EL (cell line): ENCODE data around the gene STRIP1.
"Not testable (repeated sequence)": the region's sequence is repeated elsewhere in the genome, so short reads cannot be mapped to it uniquely, and the experiment has no call there.

Source experiments
- DNase-seq: peaks from one replicate; pipeline ENCODE4 v3.0.0-alpha.2; 2016

The STRIP1 gene

GRCh38 chr1:110011527-110012041, 22.8 kb upstream of the STRIP1 start:
- DNase-seq: peak; percentile 64

DNA sequence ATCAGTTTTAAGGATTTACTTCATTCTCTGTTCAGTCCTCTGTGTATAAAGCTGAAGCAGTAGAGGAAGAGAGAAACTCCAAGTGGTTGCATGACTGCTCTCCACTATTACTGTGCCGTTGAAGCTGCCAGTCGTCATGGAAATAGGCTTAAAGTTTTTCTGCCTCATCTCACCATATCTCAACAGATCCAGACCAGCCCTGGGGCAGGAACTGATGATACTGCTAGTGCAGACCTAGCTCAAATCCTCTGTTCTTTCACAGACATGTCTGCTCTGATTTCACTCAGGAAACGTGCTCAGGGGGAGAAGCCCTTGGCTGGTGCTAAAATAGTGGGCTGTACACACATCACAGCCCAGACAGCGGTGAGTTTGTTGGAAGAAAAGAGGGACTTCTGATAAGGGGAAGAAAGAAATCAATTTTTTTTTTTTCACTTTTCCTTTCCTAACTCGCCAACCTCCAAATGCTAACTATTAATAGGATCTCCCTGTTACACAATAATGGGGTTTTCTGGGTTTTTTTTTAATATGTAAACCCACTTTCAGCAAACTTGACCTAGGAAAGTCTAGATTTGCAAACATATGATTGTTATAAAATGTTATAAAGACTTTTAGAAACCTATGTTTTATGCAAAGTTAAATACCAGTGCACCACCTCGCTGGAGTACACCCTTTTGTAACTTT, 22.2 kb upstream of the STRIP1 start:
- no peak for DNase-seq

DNA sequence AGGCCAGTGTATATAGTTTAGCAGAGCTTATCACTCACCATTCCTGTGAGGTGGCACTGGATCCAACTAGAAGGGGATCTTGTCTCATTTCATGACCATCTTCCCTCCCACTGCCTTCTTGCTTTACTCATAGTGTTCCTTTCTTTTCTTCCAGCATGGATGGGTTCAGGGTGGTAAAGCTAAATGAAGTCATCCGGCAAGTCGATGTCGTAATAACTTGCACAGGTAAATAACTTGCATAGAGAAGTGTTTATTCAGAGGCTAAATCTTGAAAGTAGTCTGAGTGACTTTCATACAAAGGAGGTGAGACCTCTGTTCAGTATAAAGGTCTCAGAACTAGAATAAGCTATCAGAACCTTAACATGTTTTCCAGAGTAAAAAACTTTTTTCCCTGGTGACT, 16.6 kb upstream of the STRIP1 start:
- DNase-seq: no peak

DNA sequence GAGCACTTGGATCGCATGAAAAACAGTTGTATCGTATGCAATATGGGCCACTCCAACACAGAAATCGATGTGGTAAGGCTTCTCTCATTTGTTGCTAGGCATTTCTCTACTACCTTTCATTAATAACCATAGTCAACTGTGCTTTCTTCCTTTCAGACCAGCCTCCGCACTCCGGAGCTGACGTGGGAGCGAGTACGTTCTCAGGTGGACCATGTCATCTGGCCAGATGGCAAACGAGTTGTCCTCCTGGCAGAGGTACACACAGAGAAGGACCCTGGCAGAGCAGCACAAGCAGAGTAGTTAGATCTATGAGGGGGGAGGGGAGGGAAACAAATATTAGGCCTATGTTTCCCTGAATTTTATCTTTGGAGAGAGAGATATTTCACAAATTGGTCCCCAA, 16.0 kb upstream of the STRIP1 start:
- DNase-seq: no peak

GRCh38 chr1:110019770-110020169, 14.7 kb upstream of the STRIP1 start:
- no peak for DNase-seq

DNA sequence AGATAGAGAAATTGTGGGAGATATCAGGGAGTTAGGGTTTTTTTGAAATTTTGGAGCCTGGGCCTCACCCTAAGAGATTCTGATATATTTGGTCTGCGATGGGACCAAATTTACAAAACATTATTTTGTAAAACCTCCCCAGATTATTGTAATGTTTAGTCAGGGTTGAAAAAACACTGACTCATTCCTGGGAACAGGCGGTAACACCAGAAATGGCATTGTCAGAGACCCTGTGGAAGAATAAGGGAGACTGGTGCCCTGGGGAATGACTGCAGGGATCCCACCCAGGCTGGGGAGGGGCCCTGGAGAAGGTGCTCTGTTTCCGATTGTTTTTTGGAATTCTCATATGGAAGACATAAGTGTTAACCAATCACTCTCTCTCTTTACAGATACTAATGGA, 13.1 kb upstream of the STRIP1 start:
- DNase-seq: no peak

DNA sequence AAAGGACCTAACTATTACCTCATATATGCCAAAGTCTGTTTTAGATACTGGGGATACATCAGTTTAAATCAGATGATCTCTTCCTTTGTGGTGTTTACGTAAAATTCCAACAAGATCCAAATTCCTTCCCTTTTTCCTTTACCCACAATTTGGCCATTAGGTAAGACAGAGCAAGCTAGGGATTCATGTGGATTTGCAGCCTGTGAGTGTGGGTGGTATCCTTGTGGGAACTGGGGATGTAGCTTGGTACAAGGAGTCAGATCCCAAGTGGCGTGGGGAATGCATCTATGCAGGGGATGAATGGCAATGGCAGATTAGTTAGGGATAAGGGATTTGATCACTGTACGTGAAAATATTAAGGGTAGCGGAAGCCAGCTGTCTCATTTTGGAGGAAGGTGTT, 9.8 kb upstream of the STRIP1 start:
- no peak for DNase-seq

DNA sequence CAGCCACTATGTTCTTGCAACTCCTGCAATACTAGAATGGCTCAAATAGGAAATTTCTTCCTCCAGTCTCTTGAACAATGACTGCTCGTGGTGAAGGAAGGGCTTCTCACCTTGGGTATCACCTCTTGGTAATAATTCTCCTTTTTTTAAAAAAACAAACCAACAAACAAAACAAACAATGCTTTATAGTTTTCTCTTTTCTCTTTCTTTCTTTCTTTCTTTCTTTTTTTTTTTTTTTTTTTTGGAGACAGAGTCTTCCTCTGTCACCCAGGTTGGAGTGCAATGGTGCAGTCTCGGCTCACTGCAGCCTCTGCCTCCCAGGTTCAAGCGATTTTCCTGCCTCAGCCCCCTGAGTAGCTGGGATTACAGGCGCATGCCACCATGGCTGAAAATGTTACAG, 3.7 kb upstream of the STRIP1 start:
- not testable (repeated sequence) for DNase-seq

DNA sequence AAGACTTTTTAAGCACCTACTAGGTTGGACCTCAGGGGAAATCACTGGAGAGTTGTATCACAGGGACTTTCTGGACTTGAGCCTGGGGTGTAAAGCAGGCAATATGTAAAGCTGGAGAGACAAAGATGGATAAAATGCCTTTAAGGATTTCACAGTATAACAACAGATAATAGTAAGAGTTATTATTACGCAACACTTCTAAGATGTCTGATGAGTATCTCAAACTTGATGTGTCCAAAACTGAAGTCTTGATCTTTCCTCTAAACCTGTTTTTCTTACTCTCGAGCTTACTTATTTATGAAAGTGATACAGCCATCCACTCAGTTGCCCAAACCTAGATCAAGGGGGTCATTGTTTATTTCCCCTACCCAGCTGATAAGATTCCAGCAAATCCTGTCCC, 2.1 kb upstream of the STRIP1 start:
- DNase-seq: no peak

DNA sequence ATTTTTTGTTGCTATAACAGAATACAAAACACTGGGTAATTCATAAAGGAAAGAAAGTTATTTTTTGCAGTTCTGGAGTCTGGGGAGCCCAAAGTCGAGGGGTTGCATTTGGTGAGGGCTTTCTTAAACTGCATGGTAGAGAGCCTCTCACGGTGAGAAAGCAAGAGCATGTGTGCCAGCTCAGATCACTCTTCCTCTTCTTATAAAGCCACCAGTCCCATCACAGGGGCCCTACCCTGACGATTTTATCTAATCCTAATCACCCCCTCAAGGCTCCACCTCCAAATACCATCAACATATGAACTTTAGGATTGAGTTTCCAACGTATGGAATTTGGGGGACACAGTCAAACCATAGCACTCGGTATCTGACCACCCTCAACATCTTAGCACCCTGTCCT, 1.0 kb upstream of the STRIP1 start:
- no peak for DNase-seq

GRCh38 chr1:110034040-110034450, 379 bp upstream of the STRIP1 start:
- no peak for DNase-seq

- DNase-seq: peak; percentile 50
Measured at GRCh38 chr1:110035236-110035752, 870 bp downstream of the STRIP1 start.

DNA sequence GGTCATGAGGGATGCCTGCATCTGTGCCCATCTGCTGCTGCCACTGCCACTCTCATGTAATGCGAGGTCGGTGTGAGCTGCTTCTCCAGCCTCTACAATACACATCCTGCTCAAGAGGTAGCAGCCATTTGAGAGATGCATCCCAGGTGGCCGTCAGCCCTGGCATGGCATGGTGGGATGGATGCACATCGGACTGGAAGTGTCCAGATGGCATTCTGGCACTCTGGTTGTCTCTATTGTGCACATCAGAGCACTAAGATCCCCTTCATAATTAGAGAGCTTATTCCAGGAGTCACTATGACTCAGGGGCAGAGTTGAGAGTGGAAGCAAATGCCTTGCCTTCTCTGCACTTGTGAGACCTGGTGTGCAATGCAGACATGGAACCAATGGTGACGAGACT, 3.8 kb downstream of the STRIP1 start:
- DNase-seq: no peak

DNA sequence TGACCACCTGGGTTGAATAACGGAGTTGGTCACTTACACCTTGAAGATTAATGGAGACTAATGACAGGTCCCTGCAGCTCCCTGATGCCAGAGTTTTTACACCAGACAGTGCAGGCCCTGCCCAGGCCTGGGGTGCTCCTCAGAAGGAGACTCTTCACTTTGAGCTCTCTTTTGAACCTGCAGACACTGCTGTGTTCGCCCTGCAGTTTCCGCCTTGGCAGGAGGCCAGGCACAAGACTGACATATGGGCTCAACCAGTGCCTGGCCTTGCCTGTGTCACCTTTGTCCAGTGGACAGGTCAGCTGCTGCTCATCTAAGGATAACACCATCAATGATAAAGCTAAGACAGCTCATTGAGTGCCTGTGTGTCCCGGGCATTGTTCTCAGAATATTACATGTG, 5.2 kb downstream of the STRIP1 start:
- no peak for DNase-seq

GRCh38 chr1:110040548-110040947, 6.1 kb downstream of the STRIP1 start:
- no peak for DNase-seq

DNA sequence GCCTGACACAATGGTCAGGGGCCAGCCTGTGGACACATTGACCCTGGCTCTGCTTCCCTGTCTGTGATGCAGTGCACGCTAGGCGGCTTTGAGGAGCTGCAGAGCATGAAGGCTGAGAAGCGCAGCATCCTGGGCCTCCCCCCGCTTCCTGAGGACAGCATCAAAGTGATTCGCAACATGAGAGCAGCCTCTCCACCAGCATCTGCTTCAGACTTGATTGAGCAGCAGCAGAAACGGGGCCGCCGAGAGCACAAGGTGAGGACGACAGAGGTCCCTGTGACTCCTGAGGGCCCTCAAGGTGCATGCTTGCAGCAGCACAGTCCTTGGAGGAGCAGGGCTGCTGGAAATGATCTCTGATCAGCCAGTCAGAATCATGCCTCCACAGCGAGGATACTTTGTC, 8.6 kb downstream of the STRIP1 start:
- no peak for DNase-seq

GRCh38 chr1:110047463-110047862, 13.0 kb downstream of the STRIP1 start:
- DNase-seq: no peak

DNA sequence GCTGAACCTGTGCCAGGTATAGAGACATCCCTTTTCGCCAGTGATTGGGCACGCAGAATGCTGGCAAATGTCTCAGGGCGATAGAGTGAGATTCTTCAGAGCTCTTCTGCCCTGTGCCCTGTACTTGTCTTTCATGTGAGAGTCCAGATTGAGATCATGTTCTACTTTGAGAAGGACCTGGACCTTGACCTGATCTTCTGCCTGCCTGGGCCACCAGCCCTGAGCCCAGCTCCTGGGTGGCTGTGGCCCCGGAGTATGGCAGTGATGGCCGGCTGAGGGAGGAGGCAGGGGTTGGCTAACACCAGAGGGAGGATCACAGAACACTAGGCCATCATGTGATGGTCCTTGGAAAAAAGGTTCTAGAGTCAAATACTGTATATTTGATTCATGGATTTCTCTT, 13.8 kb downstream of the STRIP1 start:
- no peak for DNase-seq

DNA sequence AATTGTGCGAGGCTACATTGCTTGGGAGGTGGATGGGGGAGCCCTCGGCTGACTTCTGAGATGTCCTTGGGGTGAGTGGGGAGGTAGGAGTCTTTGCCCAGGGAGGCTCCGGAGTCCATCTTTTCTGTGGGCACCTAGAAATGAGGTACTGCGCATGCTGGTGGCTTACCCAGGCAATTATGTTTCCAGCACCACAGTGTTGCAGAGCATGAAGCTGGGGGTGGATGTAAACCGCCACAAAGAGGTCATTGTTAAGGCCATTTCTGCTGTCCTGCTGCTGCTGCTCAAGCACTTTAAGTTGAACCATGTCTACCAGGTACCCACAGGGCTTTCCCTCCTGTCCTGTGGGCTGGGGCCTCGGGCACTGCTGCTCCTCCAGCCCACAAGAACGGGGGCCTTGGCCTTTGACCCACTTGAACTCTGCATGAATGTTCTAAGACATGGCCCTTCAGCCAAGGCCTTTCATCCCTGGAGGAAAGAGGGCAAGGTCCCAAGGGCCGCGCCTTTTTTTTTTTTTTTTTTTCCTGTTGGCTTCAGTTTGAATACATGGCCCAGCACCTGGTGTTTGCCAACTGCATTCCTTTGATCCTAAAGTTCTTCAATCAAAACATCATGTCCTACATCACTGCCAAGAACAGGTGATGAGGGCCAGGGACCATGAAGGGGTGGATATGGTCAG, 14.6 kb downstream of the STRIP1 start:
- no peak for DNase-seq

DNA sequence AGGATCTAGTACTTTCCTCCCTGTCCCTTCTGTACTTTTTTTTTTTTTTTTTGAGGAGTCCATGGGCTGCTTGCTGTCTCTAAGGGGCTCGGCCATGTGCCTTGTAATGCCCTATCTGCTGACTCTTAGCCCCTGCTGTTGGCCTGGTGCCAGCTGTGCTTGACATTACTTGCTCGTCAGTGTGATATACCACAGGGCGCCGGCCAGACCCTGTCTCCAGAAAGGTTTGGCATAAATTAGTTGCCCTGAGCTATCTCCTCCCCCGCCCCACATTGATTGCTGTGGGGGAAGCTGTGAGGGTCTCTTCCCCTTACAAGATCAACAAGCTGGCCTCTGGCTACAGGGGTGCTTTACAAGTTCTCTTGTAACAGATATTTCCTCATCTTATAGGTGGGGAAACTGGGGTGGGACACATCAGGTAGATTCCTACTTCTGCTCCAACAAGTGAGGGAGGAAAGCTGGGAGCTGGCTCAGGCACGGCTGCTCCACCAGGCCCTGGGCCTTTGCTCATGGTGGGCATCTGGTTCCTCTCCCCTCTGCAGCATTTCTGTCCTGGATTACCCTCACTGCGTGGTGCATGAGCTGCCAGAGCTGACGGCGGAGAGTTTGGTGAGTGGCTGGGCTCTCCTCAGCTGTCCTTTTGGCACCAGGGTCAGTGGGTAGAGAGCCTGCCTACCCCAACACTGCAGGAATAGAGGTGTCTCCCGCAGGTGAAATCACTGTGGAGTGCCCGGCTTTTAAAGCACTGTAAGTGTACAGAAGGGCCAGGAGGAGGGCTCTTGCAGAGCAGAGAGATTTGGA, 15.6 kb downstream of the STRIP1 start:
- no peak for DNase-seq

- DNase-seq: no peak
Measured at GRCh38 chr1:110050602-110051261, 16.3 kb downstream of the STRIP1 start.

DNA sequence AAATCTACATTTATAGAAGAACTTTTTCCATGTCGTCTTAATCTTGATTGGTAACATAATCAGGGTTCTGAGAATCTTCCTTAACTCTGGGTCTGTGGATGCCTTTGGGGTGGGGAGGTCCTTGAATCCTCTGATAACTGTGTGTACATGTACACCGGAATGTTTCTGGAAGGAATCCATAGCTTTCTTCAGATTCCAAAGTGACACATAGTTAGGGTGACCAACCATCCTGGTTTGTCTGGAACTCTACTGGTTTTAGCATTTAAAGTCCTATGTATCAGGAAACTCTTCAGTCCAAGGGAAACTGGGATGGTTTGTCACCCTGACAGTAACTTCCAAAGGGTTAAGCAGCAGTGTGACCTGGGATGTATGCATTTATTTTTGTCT, 16.8 kb downstream of the STRIP1 start:
- peak; percentile 56 for DNase-seq
